Fibroblast of pulmonary artery (primary cell): Measurements from ENCODE around the gene DMKN.

Source experiments
- DNase-seq: peaks from one replicate; pipeline ENCODE4 v3.0.0-alpha.2; 2010; ENCODE audit warnings: low read depth
- H3K4me3 ChIP-seq: replicated peaks from 2 replicates; pipeline ENCODE4 v1.5.1; 2011; ENCODE audit warnings: low read depth, mild to moderate bottlenecking, control low read depth, low read length, moderate library complexity
- CTCF ChIP-seq: IDR thresholded peaks from 2 replicates; pipeline ENCODE4 v1.5.1; 2011; ENCODE audit warnings: mild to moderate bottlenecking, control low read depth, low read length, inconsistent platforms; ENCODE audit errors: missing control alignments

The DMKN gene

GRCh38 chr19:35497406-35497805 is 16.0 kb downstream of the DMKN start:
- no peak for TF ChIP-seq CTCF
- H3K4me3 ChIP-seq = no peak overlapping the region
- no peak for DNase-seq

- peak; percentile 70 for DNase-seq
- no peak overlapping the region for H3K4me3 ChIP-seq
- TF ChIP-seq CTCF = peak; percentile 99
Observed at GRCh38 chr19:35495107-35496064, 18.1 kb downstream of the DMKN start.

- no peak overlapping the region for H3K4me3 ChIP-seq
- DNase-seq = no peak
- no peak for TF ChIP-seq CTCF
Observed at GRCh38 chr19:35493971-35494370, 19.5 kb downstream of the DMKN start.

GRCh38 chr19:35491836-35492360 is 21.6 kb downstream of the DMKN start:
- TF ChIP-seq CTCF = no peak
- no peak for DNase-seq
- H3K4me3 ChIP-seq = no peak overlapping the region

- no peak within 1 kb of the TSS for H3K4me3 ChIP-seq
- TF ChIP-seq CTCF = no peak
- no peak for DNase-seq
Observed at GRCh38 chr19:35490364-35490763, 23.1 kb downstream of the DMKN start, which contains the start of gene KRTDAP. TSS of gene KRTDAP (minus strand) at chr19:35490464. CDS start at chr19:35490442, 22 bp downstream.

- H3K4me3 ChIP-seq = no peak overlapping the region
- no peak for DNase-seq
- TF ChIP-seq CTCF = no peak
Observed at GRCh38 chr19:35488677-35489076, 24.8 kb downstream of the DMKN start.
